Measurements from ENCODE around the gene WIPF1. TPM values are rescaled to one million over a fixed set of nuclear protein-coding genes. Genes with fewer than 3 reads are reported as not detected.

The WIPF1 gene
- total RNA-seq, 4 donors from 2014 or later = 4.8 to 21.8 (median 7.3) TPM

- H3K27me3 ChIP-seq = no peaks in the 10 kb centered on the region
- H3K4me1 ChIP-seq = no peaks in the 10 kb centered on the region
- no peak overlapping the region for H3K27ac ChIP-seq
- 81% methylated on average over 5 of the region's 5 CpGs for WGBS
- TF ChIP-seq POLR2AphosphoS5 (IDR thresholded peaks at IDR 0.05) = no peak
- TF ChIP-seq EP300 (IDR thresholded peaks at IDR 0.05) = no peak
- TF ChIP-seq, protein P1, sequence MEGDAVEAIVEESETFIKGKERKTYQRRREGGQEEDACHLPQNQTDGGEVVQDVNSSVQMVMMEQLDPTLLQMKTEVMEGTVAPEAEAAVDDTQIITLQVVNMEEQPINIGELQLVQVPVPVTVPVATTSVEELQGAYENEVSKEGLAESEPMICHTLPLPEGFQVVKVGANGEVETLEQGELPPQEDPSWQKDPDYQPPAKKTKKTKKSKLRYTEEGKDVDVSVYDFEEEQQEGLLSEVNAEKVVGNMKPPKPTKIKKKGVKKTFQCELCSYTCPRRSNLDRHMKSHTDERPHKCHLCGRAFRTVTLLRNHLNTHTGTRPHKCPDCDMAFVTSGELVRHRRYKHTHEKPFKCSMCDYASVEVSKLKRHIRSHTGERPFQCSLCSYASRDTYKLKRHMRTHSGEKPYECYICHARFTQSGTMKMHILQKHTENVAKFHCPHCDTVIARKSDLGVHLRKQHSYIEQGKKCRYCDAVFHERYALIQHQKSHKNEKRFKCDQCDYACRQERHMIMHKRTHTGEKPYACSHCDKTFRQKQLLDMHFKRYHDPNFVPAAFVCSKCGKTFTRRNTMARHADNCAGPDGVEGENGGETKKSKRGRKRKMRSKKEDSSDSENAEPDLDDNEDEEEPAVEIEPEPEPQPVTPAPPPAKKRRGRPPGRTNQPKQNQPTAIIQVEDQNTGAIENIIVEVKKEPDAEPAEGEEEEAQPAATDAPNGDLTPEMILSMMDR (IDR thresholded peaks at IDR 0.05) = no peak
- no peak for TF ChIP-seq POLR2A (IDR thresholded peaks at IDR 0.05)
- H3K4me3 ChIP-seq = no peak overlapping the region
- no peak for DNase-seq (ENCODE audit: low spot score in 2 of 2)
- H3K9me3 ChIP-seq = no peaks in the 10 kb centered on the region
- H3K36me3 ChIP-seq = no peaks in the 10 kb centered on the region
Observed at GRCh38 chr2:174544802-174545201, 52.8 kb downstream of the WIPF1 start.

GRCh38 chr2:174544156-174544555 is 53.4 kb downstream of the WIPF1 start:
- Histone ChIP-seq H3K36me3 (no peaks in the 10 kb centered on the region), H3K4me3 (no peak overlapping the region), H3K27ac (no peak overlapping the region), H3K9me3 (no peaks in the 10 kb centered on the region), H3K27me3 (no peaks in the 10 kb centered on the region), H3K4me1 (no peaks in the 10 kb centered on the region)
- 70% methylated on average over 3 of the region's 3 CpGs for WGBS
- no peak for TF ChIP-seq EP300 (IDR thresholded peaks at IDR 0.05)
- TF ChIP-seq POLR2A (IDR thresholded peaks at IDR 0.05) = no peak
- TF ChIP-seq POLR2AphosphoS5 (IDR thresholded peaks at IDR 0.05) = no peak
- TF ChIP-seq, protein P1 (IDR thresholded peaks at IDR 0.05) = no peak
- DNase-seq (ENCODE audit: low spot score in 2 of 2) = no peak

DNA sequence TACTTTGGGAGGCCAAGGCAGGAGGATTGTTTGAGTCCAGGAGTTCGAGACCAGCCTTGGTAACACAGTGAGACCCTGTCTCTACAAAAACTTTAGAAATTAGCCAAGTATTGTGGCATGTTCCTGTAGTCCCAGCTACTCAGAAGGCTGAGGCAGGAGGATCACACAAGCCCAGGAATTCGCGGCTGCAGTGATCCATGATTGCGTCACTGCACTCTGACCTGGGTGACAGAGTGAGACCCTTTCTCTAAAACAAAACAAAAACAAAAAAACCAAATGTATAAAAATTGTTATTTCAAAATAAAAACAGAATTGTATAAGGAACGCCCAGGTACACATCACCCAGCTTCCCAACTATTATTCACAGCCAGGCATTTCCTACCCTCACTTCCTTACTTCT is 56.7 kb downstream of the WIPF1 start:
- Histone ChIP-seq H3K36me3 (no peaks in the 10 kb centered on the region), H3K4me1 (peaks cover 11% of the 10 kb centered on the region), H3K4me3 (no peak overlapping the region), H3K9me3 (no peaks in the 10 kb centered on the region), H3K27ac (no peak overlapping the region), H3K27me3 (no peaks in the 10 kb centered on the region)
- TF ChIP-seq POLR2A (IDR thresholded peaks at IDR 0.05) (no peak), EP300 (IDR thresholded peaks at IDR 0.05) (no peak), POLR2AphosphoS5 (IDR thresholded peaks at IDR 0.05) (no peak)
- TF ChIP-seq, protein P1 (IDR thresholded peaks at IDR 0.05) = no peak
- DNase-seq (ENCODE audit: low spot score in 2 of 2) = no peak
- 87% methylated on average over 5 of the region's 5 CpGs for WGBS

- no peak for TF ChIP-seq POLR2A (IDR thresholded peaks at IDR 0.05)
- no peak for DNase-seq (ENCODE audit: low spot score in 2 of 2)
- peak overlapping the region; percentile 70 for H3K27ac ChIP-seq
- peaks cover 19% of the 10 kb centered on the region for H3K4me1 ChIP-seq
- no peak overlapping the region for H3K4me3 ChIP-seq
- 66% methylated on average over 11 of the region's 11 CpGs for WGBS
- no peaks in the 10 kb centered on the region for H3K27me3 ChIP-seq
- H3K36me3 ChIP-seq = no peaks in the 10 kb centered on the region
- no peaks in the 10 kb centered on the region for H3K9me3 ChIP-seq
Observed at GRCh38 chr2:174535757-174536703, 61.6 kb downstream of the WIPF1 start.

DNA sequence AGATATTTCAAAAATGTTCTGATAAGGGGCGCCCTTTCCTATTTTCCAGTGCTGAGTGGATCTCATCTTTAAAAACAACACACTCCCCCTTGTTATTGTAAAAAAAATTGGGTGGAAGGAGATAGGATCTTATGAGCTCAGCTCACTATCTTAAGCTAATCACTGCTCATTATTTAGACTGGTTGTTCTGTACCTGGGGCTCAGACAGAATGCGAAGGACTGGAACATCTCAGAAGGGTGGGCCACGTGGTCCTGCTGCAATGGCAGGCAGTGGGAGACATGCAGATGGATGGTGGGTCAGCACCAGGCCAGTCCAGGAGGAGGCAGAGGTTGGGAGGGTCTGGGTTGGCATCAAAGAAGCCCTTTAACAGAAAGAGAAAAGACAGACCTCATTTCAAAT is 62.5 kb downstream of the WIPF1 start:
- H3K4me3 ChIP-seq = no peak overlapping the region
- TF ChIP-seq, protein P1 (IDR thresholded peaks at IDR 0.05) = no peak
- TF ChIP-seq EP300 (IDR thresholded peaks at IDR 0.05) = no peak
- no peak for TF ChIP-seq POLR2AphosphoS5 (IDR thresholded peaks at IDR 0.05)
- no peak for TF ChIP-seq POLR2A (IDR thresholded peaks at IDR 0.05)
- no peaks in the 10 kb centered on the region for H3K9me3 ChIP-seq
- H3K4me1 ChIP-seq = peaks cover 19% of the 10 kb centered on the region
- no peak for DNase-seq (ENCODE audit: low spot score in 2 of 2)
- WGBS = 55% methylated on average over 3 of the region's 3 CpGs
- no peaks in the 10 kb centered on the region for H3K36me3 ChIP-seq
- no peaks in the 10 kb centered on the region for H3K27me3 ChIP-seq
- peak overlapping the region; percentile 70 for H3K27ac ChIP-seq
